AG09309 (cell line): Measurements from ENCODE around the gene ZBTB47.

Source experiments
- DNase-seq: peaks from one replicate; pipeline ENCODE4 v3.0.0-alpha.2; 2010; ENCODE audit warnings: low read depth
- H3K4me3 ChIP-seq: 2 replicates; pipeline ENCODE4 v1.5.1; 2011; ENCODE audit warnings: mild to moderate bottlenecking, low read depth, low read length, moderate library complexity; ENCODE audit not compliant: control insufficient read depth
- CTCF ChIP-seq: IDR thresholded peaks from 2 replicates; pipeline ENCODE4 v1.5.1; 2011; ENCODE audit warnings: mild to moderate bottlenecking, low read depth, low read length, inconsistent platforms; ENCODE audit not compliant: insufficient read depth, control insufficient read depth; ENCODE audit errors: missing control alignments

Gene ZBTB47

GRCh38 chr3:42667523-42668412, 14.3 kb downstream of the ZBTB47 start:
- no peak for TF ChIP-seq CTCF
- DNase-seq: no peak
- no peak overlapping the region for H3K4me3 ChIP-seq

- DNase-seq: no peak
- no peak for TF ChIP-seq CTCF
- no peak overlapping the region for H3K4me3 ChIP-seq
Measured at GRCh38 chr3:42668413-42668760, 14.9 kb downstream of the ZBTB47 start.

GRCh38 chr3:42668793-42669217, 15.3 kb downstream of the ZBTB47 start:
- DNase-seq: no peak
- TF ChIP-seq CTCF: no peak
- no peak overlapping the region for H3K4me3 ChIP-seq

- no peak for DNase-seq
- no peak for TF ChIP-seq CTCF
- H3K4me3 ChIP-seq: no peak overlapping the region
Measured at GRCh38 chr3:42670051-42670576, 16.6 kb downstream of the ZBTB47 start.

- no peak overlapping the region for H3K4me3 ChIP-seq
- TF ChIP-seq CTCF: no peak
- DNase-seq: no peak
Measured at GRCh38 chr3:42670670-42671069, 17.2 kb downstream of the ZBTB47 start.

- H3K4me3 ChIP-seq: no peak overlapping the region
- DNase-seq: no peak
- TF ChIP-seq CTCF: no peak
Measured at GRCh38 chr3:42672515-42672914, 19.0 kb downstream of the ZBTB47 start.
